ENCODE measurements around the gene ZDHHC5.
"Not testable (repeated sequence)": the region's sequence is repeated elsewhere in the genome, so short reads cannot be mapped to it uniquely, and the experiment has no call there.

The ZDHHC5 gene

DNA sequence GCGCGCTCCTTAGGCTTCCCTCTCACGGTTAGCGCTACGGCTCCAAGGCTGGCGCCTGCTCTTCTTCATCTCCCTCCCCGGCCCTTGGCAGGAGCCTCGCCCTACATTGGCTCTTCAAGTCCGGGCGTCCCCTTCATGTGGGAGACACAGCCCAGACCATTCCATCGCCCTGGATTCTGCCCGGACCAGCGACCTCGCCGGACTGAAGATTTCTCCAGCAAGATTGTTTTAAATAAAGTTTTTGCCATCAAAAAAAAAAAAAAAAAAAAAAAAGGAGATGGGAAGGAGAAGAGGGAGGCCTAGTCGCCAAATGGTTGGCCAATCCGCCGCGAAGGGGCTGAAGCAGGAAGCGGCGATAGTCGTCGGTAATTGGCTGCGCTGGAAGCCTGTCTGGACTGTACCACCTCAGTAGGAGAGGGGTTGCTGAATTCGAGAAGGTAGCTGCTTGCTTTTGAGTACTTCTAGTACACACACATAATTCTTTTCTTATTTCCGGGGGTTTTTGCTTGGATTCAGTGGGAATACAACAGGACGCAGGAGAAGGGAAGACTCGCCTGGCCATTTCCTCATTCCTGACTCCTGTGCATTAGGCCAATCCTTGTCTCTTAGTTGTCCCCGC lies 688 bp upstream of the ZDHHC5 start:
- peak; percentile 79 for DNase-seq (ENCODE audit: low read depth)

DNA sequence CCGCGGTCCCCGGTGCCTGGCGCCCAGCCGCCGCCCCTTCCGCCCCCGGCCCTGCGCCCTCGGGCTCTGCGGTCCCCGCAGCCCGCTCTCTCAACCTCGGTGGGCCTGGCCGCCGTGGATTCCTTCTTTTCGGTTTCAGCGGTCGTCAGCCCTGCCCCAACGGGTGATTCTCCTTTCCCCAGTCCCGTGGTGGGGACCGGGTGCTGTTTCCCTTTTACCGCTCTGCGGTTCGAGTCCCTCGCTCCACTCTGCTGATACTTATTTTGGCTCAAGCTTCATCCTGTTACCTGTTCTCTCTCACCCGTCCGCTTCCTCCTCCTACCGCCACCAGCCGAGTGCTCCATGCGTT lies 494 bp downstream of the ZDHHC5 start:
- peak; percentile 20 for DNase-seq (ENCODE audit: low read depth)

DNA sequence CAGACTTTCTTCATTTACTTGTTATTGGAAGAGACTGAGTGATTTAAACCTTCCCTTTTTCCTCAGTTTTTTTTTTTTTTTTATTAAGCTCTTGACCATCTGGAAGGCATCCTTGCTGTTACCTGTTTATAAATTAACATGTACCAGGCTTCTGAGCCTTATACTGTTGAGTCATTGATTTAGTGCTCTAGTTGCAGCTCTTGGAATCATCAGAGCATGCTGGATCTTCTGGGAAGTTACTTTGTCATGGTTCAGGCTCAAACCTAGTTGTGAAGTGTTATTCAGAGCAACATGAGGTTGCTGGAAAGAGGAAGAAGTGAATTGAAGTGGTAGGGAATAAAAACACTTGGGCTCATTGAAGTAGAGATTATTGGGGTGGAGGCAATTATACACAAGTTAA lies 6.3 kb downstream of the ZDHHC5 start:
- DNase-seq (ENCODE audit: low read depth), result no peak

DNA sequence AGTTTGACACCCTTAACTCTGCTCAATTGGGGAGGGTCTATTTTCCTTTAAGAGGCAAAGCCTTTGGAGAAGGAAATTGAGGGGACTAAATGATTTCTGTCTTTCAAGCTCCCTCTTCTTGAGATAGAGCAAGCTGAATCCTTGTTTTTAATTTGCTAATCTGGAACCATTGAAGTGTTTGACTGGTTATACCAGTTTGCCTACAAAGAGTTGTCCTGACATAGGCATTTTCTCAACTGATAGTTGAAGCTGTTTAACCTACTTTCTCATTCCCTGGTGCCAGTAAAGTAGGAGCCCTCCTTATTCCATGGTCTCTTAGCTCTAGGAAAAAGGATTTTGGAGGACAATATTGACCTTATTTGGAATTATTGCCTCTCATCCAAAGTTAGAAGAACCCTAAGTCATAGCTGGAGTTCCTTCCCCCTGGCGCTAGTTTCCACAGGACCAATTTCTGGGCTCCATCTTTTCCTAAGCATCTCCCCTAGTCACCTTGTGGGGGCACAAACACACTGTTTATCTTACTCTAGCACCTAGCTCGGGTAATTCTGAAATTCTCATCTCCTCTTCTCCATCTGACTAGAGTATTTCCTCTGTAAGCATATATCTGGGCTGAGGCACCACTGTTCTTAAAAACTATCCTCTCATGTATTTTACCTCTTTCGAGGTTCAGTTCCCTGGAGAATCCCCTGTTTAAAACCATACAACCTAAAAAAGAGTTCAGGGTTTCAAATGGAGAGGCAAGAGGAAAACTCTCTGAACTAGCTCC lies 7.4 kb downstream of the ZDHHC5 start:
- DNase-seq (ENCODE audit: low read depth), result no peak

DNA sequence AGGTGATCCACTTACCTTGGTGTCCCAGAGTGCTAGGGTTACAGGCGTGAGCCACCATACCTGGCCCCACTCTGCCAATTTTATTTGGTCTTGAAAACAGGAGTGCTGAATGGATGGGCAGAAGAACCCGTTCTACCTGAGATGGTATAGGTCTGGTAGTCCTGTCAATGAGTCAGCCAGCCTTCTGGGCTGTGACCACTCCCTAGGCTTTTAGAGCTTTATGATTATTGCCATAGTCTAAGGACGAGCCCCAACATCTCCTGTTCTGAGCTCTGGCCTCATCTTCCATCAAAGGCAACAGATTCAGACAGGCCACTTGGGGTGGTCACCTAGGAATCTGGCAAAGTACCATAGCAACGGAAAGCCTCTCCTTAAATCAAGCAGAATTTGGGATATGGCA lies 11.5 kb downstream of the ZDHHC5 start:
- DNase-seq (ENCODE audit: low read depth), result no peak

DNA sequence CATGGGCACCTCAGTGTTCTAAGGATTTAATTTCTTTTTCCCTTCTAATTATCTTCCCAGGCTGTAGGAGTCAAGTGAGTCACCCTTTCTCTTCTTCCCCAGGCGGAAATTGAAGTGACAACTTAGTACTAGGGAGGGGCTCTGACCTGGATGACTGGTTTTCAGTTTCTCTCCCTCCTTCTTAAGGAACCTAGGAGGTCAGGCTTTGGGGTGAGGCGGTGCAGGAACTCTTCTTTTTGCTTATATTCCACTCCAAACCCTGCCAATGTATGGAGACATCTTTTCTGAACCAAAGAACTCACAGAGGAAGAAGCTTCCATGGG lies 12.6 kb downstream of the ZDHHC5 start:
- no peak for DNase-seq (ENCODE audit: low read depth)

DNA sequence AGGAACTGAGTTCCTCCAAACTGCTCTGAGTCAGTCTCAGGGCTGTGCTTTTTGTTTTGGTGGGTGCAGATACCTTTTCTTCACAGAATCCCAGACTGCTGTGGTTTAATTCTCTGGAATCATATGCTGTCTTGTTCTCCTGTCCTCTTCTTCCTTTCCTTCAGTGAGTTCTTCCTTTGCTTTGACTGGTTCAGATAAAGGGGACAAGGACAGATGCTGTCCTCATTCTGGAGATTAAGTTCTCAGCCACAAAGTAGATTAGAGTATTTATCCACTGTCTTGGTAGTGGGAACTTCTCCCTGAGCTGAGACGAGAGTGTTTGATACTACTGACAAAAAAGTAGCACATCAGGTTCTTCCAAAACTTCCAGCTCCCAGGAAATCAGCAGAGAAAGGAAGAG lies 13.3 kb downstream of the ZDHHC5 start:
- DNase-seq (ENCODE audit: low read depth), result no peak

DNA sequence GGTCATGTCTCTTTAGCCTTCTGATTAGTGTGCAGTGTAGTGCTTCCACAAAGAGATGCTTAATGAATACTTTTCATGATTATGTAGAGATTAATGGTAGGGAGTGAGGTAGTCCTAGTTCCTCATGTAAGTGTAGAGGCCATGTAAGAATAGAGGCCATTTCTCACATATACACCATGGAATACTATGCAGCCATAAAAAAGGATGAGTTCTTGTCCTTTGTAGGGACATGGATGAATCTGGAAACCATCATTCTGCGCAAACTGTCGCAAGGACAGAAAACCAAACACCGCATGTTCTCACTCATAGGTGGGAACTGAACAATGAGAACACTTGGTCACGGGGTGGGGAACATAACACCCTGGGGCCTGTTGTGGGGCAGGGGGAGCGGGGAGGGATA lies 22.6 kb downstream of the ZDHHC5 start:
- not testable (repeated sequence) for DNase-seq (ENCODE audit: low read depth)

DNA sequence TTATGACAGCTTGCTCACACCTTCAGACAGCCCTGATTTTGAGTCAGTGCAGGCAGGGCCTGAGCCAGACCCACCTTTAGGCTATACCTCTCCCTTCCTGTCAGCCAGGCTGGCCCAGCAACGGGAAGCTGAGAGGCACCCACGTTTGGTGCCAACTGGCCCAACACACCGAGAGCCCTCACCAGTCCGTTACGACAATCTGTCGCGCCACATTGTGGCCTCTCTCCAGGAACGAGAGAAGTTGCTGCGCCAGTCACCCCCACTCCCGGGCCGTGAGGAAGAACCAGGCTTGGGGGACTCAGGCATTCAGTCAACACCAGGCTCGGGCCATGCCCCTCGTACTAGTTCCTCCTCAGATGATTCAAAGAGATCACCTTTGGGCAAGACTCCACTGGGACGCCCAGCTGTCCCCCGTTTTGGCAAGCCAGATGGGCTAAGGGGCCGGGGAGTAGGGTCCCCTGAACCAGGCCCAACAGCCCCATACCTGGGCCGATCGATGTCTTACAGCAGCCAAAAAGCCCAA lies 31.0 kb downstream of the ZDHHC5 start:
- no peak for DNase-seq (ENCODE audit: low read depth)

DNA sequence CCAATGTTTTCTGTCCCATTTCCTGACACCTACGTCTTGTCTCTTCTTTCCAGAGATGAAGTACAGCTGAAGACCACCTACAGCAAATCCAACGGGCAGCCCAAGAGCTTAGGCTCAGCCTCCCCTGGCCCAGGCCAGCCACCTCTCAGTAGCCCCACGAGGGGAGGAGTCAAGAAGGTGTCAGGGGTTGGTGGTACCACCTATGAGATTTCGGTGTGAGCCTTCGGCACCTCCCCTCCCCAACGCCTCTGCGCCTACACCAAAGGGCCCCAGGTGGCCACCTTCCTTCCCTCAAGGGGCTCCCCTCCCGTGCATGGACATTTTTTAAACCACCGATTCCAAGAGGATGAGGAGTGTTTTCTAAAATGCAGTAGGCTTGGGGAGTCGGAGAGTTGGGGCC lies 31.9 kb downstream of the ZDHHC5 start:
- DNase-seq (ENCODE audit: low read depth), result no peak

DNA sequence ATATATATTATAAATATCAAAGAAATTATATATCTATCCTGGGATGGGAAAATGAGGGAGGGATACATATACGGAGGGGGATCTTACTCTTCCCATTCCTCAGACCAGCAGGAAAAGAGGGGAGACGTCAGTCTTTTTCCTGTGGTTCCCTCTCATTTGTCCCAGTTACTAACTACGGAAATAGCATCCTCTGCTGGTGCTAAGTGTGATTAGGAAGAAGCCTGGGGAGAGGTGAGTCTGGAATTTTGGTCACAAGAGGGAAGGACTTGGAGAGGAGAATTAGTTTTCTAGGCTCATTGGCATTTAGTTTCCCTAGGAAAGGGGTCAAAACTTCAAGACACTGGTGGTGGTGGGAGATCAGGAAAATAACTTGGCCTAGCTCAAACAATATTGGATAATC lies 32.5 kb downstream of the ZDHHC5 start:
- DNase-seq (ENCODE audit: low read depth), result no peak

DNA sequence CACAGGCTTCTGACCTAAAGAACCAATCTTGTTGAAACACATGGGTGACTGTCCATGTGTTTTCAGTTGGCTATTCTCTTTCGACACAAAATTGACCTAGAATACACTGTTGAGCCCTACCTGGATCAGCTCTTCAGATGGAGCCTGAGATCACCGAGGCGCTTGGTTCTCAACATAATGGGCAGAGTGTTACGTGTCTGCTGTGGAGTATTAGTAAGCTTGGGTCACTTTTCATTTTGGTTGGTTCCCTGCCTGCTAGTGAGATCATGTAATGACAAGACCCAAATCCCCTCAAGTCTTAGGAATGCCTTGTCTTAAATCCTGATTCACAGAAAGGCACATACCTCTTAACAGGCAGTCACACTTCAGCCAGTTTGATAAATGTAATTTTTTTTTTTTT lies 35.4 kb downstream of the ZDHHC5 start:
- DNase-seq (ENCODE audit: low read depth), result no peak

DNA sequence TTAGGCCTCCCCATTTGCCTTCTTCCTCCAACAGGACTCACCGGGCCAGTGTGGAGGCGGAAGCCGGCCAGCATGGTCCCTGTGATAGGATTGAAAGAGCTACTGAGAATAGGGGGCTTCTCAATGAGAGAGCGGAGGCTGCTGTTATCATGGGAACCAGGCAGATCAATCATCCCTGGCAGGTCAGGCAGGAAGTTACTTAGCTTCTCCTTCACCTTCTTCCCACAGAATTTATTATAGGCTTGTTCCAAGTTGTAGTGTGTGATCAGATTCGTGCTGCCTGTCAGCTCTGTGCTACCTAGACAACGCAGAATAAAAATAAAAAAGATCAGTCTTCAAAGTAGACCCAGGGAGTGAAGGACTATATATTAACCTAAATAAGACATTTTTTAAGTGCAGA lies 37.0 kb downstream of the ZDHHC5 start:
- no peak for DNase-seq (ENCODE audit: low read depth)

DNA sequence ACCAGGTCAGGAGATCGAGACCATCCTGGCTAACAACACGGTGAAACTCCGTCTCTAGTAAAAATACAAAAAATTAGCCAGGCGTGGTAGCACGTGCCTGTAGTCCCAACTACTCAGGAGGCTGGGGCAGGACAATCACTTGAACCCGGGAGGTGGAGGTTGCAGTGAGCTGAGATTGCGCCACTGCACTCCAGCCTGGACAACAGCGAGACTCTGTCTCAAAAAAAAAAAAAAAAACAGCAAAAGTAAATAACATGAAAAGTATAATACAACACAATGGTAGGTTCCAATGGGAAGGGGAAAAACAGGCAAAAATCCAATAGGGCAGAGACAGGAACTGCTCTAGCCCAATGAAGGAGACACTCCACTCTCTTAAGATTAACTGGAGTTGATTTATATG lies 37.5 kb downstream of the ZDHHC5 start:
- not testable (repeated sequence) for DNase-seq (ENCODE audit: low read depth)

DNA sequence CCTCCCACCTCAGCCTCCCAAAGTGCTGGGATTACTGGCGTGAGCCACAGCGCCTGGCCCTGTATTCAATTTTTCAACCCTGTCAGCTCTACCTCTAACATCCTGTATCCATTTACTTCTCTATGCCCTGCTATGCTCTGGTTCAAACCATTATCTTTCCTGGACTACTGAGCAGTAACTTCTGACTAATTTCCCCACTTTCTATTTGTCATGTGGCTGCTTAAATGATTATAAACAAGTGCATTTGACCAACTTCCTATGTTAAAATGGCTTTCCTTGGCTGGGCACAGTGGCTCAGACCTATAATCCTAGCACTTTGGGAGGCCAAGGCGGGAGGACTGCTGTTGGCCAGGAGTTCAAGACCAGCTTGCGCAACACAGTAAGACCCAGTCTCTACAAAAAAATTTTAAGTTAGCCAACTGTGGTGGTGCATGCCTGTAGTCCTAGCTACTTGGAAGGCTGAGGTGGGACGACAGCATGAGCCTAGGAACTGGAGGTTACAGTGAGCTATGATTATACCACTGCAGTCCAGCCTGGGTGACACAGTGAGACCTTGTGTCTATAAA lies 42.0 kb downstream of the ZDHHC5 start:
- no peak for DNase-seq (ENCODE audit: low read depth)

DNA sequence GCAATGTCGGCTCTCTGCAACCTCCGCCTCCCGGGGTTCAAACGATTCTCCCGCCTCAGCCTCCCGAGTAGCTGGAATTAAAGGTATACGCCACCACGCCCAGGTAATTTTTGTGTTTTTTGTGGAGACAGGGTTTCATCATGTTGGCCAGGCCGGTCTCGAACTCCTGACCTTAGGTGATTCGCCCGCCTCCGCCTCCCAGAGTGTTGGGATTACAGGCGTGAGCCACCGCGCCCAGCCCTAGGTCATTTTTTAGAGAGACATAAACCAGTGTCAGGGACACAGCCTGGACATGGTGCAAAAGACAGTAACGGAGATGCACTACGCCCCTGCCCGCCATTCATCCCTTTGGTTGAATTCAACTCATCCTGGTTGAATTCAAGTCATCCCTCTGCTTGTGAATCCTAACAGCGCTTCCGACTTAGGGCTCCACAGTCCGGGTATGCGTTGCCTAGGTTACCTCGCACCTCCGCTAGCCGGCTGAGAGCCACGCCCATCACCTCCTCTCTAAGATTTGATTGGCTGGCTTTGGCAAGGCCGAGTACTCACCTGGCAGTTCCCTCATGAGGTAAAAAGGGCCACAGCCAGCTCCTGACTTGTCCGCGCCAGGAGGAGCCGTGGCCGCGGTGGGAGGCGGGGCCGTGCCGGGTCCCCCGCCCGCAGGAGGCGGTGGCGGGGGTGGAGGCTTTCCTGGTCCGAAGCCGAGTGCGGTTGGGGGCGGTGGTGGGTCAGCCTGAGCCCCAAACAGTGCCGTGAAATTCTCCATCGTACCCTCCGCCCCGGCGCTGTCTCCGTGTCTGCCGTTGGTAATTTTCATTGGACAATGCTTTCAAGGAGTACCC lies 43.7 kb downstream of the ZDHHC5 start, which contains the start of gene MED19:
MED19 (minus strand) TSS at position 802 of the 842 bp plus-strand sequence; CDS start at position 766, 36 bp downstream.
- peak; percentile 51 for DNase-seq (ENCODE audit: low read depth)

DNA sequence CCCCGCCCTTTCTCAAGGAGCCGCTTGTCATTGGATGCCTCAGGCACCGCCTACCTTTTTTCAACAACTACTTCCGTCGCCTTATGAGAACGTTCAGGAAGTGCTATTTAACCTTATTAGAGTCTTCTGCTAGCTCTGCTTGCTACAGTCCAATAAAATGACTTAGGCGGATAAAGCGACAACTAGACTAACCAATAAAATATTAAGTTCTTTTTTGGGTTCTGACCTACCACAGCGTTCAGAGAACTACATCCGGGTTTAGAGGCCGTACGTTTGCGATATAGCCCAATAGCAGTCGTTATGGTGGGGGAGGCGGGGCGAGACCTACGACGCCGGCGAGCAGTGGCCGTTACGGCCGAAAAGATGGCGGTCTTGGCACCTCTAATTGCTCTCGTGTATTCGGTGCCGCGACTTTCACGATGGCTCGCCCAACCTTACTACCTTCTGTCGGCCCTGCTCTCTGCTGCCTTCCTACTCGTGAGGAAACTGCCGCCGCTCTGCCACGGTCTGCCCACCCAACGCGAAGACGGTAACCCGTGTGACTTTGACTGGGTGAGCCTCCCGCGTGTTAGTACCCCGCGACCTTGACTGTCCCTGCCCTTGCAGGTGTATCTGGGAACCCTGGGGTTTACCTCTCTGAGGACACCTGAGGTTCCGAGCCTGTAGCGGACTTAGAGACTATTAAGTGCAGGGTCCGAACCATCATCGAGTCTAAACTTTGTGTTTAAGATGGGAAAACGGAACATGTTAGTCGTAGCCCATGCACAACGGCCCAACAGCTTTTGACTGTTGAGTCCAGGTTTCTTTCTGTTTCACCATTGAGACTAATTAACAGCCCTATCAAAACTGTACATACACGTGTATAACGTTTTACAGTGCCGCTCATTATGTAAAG lies 44.6 kb downstream of the ZDHHC5 start, which contains the start of gene TMX2:
TMX2 (plus strand) TSS at position 338 of the 895 bp plus-strand sequence; CDS start at position 364, 26 bp downstream.
- DNase-seq (ENCODE audit: low read depth), result peak; percentile 83

DNA sequence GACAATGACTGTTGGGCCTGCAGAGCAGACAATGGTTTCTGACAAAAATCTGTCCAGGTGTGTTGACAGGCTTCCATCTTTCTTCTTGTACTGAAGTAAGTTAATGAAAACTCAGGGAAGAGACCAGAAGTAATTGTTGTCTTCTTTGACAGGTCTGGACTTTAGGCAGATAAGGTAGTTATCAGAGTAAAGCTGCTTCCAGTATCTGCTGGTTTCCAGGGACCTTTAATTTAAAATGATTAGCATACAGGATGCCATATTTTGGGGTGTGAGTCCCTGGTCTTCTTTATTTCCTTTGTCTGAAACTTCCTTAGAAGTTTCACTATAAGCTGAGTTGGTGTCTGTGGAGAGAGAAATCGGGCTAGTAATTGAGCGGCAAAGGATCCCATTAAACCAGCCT lies 45.9 kb downstream of the ZDHHC5 start:
- DNase-seq (ENCODE audit: low read depth), result no peak

DNA sequence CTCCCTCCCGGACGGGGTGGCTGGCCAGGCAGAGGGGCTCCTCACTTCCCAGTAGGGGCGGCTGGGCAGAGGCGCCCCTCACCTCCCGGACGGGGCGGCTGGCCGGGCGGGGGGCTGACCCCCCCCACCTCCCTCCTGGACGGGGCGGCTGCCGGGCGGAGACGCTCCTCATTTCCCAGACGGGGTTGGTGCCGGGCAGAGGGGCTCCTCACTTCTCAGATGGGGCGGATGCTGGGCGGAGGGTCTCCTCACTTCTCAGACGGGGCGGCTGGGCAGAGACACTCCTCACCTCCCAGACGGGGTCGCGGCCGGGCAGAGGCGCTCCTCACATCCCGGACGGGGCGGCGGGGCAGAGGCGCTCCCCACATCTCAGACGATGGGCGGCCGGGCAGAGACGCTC lies 48.8 kb downstream of the ZDHHC5 start:
- DNase-seq (ENCODE audit: low read depth), result not testable (repeated sequence)

DNA sequence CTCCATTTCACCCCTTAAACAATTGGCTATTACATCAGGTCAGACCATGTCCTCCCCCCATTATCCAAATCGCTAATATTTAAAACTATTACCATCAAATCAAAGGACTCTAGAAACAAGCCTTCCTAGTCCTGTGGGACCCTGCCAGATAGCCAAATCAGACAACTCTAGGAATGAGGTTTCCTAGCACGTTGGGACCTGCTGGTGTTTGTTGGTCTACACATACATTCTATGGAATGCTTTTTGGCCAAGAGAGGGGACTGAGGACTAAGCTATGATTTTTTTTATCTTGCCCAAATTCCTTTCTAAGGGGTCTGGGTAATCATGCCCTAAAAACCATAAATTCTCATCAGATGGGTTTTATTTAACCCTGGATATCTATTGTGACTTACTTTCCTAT lies 59.3 kb downstream of the ZDHHC5 start:
- DNase-seq (ENCODE audit: low read depth), result no peak

DNA sequence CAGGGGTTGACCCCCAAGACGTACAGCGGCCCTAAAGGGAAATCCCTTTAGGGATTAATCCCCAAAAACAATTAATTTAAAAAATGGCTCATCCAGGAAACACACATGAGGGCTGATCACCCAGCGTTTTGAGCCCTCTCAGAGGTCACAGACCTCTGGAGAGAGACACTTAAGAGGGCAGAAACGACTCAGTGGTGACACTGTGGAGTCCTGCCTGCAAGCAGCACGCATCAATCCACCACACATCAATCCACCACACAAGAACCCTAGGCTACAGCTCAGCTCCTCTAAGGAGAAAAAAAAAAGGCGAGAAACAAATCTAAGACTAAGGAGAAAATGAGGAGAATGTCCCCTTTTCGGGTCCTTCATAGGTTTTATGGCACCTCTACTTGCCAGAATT lies 60.9 kb downstream of the ZDHHC5 start:
- DNase-seq (ENCODE audit: low read depth), result no peak
